NCI-H446 treated with DMSO at 0.1 percent for 48 hours (cell line): Measurements from ENCODE around the gene SIK3.
"Not testable (repeated sequence)": the region's sequence is repeated elsewhere in the genome, so short reads cannot be mapped to it uniquely, and the experiment has no call there.

Source experiments
- DNase-seq: peaks from one replicate; lab custom pipeline; 2025; lab: John Stamatoyannopoulos, UW

SIK3 gene

DNA sequence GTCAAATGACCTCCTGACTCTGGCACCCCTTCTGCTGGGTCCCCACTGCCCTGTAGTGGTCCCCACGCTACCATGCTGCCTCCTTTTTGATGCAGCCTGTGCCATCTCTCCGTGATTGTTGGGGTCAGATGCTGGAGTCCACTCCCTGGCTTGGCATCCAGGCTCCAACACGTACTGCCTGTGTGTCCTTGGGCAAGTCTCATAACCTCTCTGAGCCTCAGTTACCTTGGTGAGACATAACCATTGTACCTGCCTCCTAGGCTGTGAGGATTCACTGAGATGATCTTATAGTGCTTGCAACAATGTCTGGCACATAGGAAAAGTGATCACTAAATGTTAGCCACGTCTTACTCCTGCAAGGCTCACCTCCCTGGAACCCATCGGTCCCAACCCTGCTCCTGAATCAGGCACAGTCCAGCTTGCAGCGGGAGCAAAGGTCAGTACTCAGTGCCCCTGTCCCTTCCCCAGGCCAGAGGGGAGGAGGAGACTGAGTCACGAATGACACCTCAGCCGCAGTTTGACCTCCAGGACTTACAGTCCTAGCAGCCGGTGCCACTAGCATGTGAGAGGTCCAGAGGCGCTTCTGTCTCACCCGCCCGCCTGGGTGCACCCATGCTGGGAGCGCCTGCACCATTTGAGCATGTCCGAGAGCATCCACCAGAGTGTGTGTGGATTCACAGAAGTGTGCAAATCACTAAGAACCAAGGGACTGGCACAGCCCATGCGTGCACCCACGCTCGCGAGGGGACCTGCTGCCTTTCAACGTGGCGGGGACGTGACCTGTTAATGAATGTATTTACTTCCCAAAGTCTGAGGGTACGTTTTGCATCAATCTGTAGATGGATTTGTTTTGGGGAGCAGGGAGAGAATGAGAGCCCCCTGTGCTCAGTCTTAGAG is 272.1 kb downstream of the SIK3 start:
- DNase-seq = no peak

DNA sequence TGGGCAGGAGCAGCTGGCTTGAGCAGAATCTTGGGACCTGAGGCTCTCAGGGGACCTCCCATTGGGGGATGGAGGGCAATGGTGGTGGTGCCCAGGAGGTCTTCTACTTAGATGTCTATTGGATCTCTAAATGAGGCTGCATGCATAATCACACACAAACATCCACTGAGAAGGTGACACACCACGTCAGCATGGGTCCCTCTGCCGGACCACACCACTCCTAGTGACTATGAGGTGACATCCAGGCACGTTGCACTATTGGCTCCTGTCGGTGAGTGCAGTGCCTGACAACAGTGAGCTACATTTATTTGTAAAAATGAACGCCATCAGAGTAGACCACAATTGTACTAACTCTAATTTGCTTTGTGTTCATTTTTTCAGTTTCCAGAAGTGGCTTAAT is 272.8 kb downstream of the SIK3 start:
- DNase-seq = no peak

DNA sequence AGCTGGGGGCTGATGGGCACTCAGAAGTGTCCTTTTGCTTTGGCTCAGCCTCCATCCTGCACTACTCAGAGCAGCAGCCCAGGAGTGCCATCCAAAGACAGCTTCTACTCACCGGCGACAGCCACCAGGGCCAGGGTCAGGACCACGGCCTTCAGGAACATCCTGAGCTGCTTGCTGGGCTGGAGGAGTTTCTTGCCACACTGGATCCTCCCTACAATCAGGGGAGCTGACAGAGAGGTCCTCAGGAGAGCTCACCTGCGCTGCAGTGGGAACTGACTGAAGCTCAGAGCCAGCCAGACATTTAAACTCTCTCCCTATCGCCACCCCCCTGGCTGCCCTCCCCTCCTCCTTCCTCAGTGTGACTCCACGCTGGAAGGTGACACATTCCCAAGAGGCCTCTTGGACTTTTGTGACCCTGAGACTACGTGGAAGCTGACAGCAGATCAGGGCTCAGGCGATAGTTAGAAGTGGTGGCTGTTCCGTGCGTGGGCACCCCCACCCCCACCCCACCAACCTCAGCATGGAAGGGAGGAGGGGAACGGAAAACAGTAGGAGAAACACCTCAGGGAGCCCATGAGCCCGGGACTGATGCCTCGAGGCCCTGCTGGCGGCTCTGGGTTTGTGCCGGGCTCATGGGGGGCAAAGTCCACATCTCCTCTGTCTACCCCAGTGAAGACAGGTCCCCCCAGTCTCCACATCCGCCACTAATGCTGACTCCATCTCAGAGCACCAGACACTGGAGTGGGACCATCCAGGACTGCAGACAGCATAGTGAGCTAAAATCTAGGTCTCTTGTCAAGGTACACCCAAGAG is 275.0 kb downstream of the SIK3 start, which contains the start of gene APOA4:
Gene APOA4 (minus strand): TSS at position 274 of the 813 bp plus-strand sequence. CDS start 113 bp downstream, at position 161.
- DNase-seq = no peak

DNA sequence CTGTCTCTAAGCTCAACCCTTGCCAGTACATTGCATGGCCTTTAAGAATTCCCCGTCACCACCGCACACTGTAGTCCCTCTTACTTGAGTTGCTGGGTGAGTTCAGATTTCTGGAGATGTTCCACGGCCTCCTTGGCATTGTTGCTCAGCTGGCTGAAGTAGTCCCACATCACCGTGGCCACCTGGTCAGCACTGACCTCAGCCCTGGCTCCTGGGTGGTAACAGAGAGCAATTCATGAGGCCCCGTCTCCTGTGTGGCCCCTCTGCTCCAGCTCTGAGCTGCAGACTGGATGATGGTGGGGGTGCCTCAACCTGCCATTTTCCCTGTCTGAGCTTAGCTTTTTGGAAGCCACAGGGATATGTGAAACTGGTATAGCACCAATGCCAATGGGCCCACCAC is 275.7 kb downstream of the SIK3 start:
- no peak for DNase-seq

DNA sequence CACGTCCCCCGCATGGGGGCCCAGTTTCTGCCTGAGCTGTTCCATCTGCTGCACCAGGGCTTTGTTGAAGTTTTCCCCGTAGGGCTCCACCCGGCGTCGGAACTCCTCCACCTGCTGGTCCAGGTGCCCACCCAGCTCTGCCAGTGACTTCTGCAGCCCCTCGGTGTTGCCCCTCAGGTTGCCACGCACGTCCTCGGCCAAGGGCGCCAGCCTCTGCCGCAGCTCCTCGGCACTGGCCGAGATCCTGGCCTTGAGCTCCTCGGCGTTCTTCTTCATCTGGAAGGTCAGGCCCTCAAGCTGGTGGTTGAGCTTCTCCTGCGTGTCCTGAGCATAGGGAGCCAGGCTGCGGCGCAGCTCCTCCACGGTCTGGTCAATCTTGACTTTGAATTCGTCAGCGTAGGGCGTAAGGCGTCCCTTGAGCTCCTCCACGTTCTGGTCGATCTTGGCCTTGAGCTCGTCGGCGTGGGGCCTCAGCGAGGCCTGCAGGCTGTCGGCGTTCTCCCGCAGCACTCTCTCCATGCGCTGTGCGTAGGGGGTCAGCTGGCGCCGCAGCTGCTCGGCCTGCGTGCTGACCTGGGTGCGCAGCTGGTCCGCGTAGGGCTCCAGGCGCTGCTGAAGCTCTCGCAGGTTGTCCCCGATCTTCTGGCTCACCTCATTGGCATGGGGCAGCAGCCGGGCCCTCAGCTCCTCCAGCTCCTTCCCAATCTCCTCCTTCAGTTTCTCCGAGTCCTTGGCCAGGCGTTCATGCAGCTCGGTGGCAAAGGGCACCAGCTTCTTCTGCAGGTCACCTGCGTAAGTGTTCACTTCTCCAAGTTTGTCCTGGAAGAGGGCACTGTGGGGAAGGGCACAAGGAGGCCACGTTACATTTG is 276.9 kb downstream of the SIK3 start:
- DNase-seq = no peak

DNA sequence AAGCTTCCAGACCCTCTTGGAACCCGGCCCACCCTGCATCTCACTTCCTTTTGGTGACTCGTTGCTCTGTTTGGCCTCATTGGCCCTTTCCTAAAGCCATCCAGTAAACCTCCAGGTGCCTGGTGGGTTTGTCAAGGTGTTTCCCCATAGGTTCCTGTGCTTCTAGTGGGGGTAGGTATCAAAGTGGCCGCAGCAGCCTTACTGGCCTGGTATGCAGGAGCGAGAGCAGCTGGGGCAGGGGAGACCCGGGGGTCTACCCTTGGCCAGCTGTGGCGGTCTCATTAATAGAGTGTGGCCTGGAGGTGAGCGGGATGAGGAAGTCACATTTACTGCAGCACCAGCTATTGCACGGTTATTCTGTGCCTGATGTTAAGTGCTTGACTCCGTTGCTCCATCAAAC is 279.2 kb downstream of the SIK3 start:
- DNase-seq = no peak

DNA sequence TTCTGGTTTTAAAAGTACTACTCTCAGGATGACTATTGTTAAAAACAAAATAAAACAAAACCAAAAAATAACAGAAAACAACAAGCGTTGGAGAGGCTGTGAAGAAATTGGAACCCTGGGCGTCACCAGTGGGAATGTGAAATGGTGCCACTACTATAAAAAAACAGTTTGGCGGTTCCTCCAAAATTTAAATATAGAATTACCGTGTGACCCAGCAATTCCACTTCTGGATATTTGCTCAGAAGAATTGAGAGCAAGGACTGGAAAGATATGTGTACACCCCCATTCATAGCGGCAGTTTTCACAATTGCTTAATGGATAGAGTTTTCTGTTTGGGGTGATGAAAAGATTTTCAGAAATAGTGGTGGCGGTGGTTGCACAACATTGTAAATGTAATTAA is 283.7 kb downstream of the SIK3 start:
- DNase-seq = no peak

DNA sequence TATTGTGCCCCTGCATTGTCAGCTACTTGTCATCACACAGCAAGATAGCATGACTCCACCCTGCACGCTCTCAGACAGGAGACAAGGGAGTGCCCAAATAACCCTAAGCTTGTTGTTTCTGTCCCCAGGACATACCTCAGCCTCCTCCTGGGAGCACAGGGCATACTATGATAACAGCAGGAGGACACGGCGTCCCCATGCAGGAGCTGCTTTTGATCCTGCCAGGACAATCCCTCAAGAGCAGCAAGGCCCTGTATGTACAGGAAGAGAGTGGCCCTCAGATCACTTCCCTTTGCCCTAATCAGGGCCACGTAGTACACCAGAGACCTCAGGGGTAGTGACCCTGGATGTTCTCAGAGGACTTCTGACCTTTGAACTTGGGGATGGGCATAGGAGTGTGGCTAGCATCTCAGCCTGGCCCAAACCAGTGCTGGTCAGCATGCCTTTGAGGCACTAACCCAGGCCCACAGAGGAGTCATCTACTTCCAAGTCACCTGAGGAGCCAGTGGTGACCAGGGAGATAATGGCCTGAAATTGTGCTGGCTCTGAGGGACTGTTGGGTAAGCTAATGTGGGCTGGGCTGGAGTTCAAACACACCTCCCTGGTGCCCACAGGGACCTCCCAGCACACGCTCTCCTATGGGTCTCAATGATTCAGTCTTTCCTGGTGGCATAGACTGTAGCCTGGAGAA is 284.3 kb downstream of the SIK3 start:
- DNase-seq = no peak

DNA sequence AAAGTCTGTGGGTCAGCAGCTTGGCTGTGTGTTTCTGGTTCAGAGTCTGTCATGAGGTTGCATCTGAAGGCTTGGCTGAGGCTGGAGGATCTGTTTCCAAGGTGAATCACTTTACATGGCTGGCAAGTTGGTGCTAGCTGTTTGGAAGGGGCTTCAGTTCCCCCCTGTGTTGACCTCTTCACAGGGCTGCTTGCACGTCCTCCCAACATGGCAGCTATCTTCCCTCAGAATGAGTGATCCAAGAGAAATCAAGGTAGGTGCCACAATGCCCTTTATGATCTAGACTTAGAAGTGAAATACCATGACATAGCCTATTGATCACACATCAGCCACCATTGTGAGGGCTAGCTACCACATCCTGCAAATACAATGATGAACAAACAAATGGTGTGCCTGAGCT is 285.1 kb downstream of the SIK3 start:
- no peak for DNase-seq

DNA sequence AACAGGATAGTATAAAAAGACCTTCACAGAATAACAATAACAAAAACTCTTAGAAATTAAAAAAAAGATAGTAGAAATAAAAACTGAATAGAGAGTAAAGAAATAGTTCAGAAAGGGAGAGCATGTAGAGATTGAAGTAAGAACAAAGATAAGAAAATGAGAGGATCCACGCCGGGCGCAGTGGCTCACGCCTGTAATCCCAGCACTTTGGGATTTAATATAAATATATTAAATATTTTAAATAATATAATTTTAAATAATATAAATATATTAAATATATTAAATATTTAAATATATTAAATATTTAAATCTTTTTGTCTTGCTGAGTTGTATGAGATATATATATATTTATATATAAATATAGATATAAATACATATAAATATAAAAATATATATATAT is 286.1 kb downstream of the SIK3 start:
- DNase-seq = no peak

DNA sequence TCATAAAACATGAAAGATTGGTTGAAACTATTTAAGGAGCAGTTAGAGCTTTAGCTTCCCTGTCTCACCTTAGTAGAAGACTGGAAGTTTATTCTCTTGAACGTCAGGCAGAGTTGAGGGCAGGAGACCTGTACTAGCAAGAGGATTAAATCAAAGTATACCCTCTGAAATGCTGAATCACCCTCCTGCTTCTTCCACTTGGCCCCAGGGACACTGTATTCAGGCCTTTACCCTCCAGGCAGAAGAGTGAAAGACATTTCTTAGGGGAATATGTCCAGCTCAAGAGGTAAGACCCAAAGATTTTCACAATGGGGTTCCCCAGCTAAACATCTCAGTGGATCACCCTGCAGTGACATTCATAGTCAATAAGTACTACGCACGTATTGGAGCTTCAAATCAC is 287.0 kb downstream of the SIK3 start:
- DNase-seq = no peak

DNA sequence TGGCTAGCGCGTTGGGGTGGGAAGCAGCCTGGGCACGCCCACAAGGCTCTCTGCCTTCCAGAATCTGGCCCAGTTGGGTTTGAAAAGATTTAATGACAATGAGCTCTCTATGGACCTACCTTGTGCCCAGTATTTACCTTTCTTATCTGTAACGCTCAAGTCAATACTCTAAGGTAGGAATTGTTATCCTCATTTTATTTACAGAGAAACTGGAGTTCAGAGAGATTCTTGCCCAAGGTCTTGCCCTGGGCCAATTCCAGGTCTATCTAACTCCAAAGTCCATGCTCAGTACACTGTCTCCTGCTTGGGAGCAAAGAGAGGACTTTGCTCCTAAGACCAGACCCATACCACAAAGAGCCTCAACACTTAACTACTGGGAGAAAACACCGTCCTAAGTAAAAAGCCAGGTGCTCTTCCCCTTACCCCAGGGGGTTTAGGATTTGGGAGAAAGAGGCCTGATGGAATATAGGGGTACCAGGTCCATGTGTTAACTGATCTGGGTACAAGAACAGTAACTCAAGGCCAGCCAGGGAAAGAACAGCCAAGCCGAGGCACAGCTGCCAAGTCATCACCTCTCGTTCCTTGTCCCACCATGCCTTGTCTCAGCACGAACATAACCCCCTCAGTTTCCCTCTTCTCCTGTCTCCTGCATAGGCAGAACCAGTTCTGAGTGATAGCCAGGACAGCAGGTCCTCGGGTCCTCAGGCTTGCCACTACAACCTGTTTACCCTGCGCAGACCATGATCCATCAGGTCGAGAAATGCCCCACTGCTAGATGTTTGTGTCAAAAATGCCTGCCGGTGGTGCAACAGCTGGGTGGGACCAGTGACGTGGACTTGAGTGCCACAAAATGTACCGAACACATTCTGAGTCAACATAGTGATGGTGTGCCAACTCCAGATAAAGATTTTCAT is 289.7 kb downstream of the SIK3 start:
- DNase-seq = no peak

DNA sequence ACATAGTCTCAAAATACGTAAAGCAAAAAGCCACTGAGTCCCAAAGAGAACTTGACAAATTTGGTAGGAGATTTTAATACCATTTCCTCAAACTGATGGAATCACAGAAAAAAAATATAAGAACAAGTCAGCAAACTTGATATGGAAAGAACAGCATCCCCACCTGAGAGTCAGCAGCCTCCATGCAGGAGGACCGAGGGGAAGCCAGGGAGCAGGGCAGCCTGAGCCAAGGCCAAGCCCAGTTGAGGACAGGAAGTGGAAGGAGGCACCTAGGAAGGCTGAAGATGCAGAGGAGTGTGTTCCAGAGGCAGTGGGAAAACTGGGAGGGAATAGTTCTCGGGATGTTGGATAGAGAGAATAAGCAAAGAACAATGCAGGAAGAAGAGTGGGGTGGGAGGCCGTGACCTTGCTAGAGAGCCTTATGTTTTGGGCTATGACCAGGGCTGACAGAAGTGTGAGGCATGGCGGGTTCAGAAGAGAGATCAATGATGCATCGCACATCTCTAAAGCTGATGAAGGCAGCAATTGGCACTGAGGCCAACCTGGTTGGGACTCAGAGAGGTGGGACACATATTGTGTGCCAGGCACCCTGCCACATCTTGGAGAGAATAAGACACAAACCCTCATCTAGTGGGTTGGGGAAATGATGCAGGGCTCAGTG is 290.5 kb downstream of the SIK3 start:
- DNase-seq = no peak

DNA sequence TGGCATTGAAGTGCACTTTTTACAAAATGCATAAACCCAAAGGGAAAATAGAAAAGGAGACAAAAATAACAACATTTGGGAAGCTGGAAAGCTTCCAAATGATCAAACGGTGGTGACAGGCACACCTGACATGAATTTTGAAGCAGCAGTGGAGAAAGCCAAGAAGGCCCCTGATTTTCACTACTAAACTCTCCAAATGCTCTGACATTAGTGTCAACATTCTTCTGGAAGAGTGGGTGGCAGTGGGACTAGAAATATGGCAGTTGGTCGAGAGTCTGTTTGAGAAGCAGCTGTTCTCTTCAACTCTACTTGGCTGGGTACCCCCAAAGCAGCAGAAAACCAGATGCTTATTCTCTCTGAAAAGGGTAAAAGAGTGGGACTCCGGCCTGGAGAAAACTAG is 294.2 kb downstream of the SIK3 start:
- no peak for DNase-seq

DNA sequence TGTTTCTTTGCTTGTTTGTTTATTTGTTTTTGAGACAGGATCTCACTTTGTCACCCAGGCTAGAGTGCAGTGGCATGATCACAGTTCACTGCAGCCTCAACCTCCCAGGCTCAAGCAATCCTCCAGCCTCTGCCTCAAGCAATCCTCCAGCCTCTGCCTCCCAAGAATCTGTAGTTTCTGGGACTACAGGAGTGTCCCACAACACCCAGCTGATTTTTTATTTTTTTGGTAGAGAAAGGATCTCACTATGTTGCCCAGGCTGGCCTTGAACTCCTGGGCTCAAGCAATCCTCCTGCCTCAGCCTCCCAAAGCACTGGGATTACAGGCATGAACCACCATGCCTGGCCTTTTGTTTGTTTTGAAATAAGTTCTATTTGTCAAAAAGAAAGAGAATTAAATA is 296.6 kb downstream of the SIK3 start:
- DNase-seq = not testable (repeated sequence)

DNA sequence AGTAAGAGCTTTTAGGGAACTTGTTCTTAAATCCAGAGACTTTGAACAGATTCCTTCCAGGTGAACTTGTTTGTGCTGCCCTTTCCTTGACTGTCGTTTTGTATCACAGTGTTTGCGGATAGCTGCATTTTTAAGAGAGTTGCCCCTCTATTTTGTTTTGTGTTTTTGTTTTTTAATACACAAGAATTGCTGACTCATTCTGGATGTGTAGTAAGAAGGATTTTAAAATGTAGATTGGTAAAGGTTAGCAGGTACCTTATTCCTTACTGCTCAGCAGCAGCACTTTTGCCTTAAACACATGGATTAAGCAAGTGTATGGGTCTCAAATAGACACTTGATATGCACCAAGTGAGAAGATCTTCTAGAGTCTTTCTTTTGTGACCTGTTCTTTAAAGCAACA is 297.6 kb downstream of the SIK3 start:
- no peak for DNase-seq

DNA sequence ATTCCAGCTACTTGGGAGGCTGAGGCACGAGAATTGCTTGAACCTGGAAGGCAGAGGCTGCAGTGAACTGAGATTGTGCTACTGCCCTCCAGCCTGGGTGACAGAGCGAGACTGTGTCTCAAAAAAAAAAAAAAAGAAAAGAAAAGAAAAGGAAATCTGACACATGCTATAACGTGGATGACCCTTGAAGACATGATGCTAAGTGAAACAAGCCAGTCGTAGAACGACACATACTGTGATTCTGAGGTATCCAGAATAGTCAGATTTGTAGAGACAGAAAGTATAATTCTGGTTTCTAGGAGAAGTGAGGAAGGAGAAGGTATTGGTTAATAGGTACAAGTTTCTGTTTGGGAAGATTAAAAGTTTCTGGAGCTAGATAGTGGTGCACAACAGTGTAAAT is 299.9 kb downstream of the SIK3 start:
- DNase-seq = no peak

DNA sequence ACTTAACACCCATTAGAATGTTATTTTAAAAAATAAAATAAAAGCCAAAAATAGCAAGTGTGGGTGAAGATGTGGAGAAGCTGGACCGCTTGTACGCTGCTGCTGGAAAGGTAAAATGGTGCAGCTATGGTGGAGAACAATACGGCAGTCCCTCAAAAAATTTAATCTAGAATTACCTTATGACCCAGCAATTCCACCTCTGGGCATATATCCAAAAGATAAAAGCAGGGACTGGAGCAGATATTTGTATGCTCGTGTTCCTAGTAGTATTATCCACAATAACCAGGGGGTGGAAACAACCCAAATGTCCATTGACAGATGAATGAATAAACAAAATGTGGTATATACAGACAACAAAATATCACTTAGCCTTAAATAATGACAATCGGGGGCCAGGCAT is 300.4 kb downstream of the SIK3 start:
- DNase-seq = no peak

DNA sequence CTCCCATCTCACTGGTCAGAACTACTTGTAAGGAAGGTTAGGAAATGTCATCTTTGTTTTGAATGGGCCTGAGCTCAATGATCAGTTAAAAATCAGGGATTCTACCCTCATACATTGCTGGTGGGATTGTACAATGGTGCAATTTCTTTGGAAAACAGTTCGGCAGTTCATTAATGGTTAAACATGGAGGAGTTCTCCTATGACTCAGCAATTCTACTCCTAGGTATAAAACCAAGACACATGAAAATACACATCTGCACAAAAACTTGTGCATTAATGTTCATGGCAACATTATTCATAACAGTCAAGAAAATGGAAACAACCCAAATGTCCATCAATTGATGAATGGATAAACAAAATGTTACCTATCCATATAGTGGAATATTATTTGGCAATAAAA is 301.7 kb downstream of the SIK3 start:
- no peak for DNase-seq

DNA sequence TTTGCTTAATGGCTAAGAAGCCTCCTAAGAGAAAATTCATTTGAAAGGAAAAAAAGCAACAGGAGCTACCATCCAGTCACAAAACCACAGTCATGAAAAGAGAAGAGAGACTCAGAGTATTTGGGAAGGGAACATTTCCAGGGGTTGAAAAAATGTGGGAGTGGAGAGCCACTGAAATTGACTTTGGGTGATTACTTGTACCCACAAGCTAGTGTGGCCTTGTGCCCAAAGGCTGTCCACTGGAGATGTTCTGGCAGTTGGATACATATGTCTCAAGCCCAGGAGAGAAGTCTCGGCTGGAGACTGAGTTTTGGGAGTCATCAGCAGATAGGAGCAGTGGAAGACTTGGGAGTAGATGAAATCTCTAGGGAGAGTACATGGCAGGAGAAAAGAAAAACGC is 303.4 kb downstream of the SIK3 start:
- DNase-seq = no peak
